Measurements from ENCODE around the gene STAT5A. TPM values are rescaled to one million over a fixed set of nuclear protein-coding genes. Genes with fewer than 3 reads are reported as not detected.
A peak's percentile ranks its signal among the peaks of the same experiment; 100 is the strongest.

The STAT5A gene
- total and polyA plus RNA-seq, 9 of the 15 experiments (the other 6 are each of a cell fraction or from before 2014, with no cell fraction given): 79.9 to 415 (median 196) TPM

DNA sequence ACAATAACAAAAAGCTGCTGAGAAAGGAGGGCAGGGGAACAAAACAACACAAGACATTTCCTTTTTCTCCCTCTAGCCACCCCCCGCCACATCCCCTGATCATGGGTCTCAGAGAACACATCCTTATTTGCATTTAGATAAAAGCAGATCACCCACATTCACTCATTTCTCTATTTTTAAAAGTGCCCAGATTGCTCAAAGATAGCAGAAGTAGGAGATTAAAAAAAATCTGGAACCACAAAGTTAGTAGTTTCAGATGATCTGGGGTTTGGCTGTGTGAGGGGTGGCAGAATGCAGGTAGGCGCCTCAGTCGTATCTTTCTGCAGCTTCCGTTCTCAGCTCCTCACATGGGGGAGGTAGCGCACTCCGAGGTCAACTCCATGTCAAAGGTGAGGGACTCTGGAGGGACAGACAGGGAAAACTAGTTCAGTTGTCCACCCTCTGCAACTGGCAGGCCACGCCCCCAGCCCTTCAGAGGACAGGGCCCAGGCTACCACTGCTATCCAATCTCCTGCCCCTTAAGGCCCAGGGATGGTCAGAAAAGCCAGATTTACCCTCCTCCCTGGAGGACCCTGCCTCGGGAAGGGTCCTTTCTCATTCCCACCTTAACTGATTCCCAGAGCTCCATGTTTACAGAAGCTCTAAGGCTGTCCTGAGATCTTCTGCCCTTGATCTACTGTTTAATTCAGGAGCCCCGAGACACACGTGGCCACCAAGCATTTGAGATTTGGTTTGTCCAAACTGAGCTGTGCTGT, 27.3 kb downstream of the STAT5A start (continued):
- TF ChIP-seq NR2C2 (CRISPR knock-in tag; IDR thresholded peaks at IDR 0.05): peak; percentile 52; the same call in 1 of the 2 replicates
- peak; percentile 91 for TF ChIP-seq NR2C2 (tag; IDR thresholded peaks at IDR 0.05)
- peak; percentile 47 for TF ChIP-seq ZFX (CRISPR knock-in tag; IDR thresholded peaks at IDR 0.05)
- peak; percentile 45; the same call in 1 of the 2 replicates for TF ChIP-seq ZNF197 (CRISPR knock-in tag; IDR thresholded peaks at IDR 0.05; ENCODE audit: low read depth)
- TF ChIP-seq, protein P1, sequence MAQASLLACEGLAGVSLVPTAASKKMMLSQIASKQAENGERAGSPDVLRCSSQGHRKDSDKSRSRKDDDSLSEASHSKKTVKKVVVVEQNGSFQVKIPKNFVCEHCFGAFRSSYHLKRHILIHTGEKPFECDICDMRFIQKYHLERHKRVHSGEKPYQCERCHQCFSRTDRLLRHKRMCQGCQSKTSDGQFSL (CRISPR knock-in tag; IDR thresholded peaks at IDR 0.05): no peak
- TF ChIP-seq, protein P1 (tag; IDR thresholded peaks at IDR 0.05): 0 out of 4 replicates have a peak, but pooled peaks of 1 of the 2 experiments have one; percentile 56
- TF ChIP-seq SUPT5H (IDR thresholded peaks at IDR 0.05): peak; percentile 62
- TF ChIP-seq THRAP3 (IDR thresholded peaks at IDR 0.05; ENCODE audit: borderline replicate concordance): 0 out of 2 replicates have a peak, but pooled peaks have one; percentile 20
- TF ChIP-seq ZBTB17 (CRISPR knock-in tag; IDR thresholded peaks at IDR 0.05): peak; percentile 48; the same call in 1 of the 2 replicates
- TF ChIP-seq SPI1 (IDR thresholded peaks at IDR 0.05; ENCODE audit: borderline replicate concordance, low read depth, low read length): 0 out of 2 replicates have a peak, but pooled peaks have one; percentile 5
- 0 out of 4 replicates have a peak, but pooled peaks of 1 of the 2 experiments have one; percentile 8 for TF ChIP-seq TRIM24 (IDR thresholded peaks at IDR 0.05)
- 0 out of 2 replicates have a peak, but pooled peaks have one; percentile 20 for TF ChIP-seq NFE2L1 (tag; IDR thresholded peaks at IDR 0.05; ENCODE audit: borderline replicate concordance, low read depth)
- peak; percentile 95 for TF ChIP-seq POLR2AphosphoS2 (IDR thresholded peaks at IDR 0.05; ENCODE audit: low read length)
- TF ChIP-seq ZNF124 (CRISPR knock-in tag; IDR thresholded peaks at IDR 0.05): no peak
- peak; percentile 86 for TF ChIP-seq SMAD4 (CRISPR knock-in tag; conservative IDR thresholded peaks at IDR 0.05)
- TF ChIP-seq RBFOX2 (IDR thresholded peaks at IDR 0.05; ENCODE audit: low read depth, low read length): peak; percentile 68
- TF ChIP-seq ATF7 (IDR thresholded peaks at IDR 0.05): 0 out of 2 replicates have a peak, but pooled peaks have one; percentile 10
- 0 out of 2 replicates have a peak, but pooled peaks have one; percentile 27 for TF ChIP-seq ZKSCAN1 (IDR thresholded peaks at IDR 0.05; ENCODE audit: low read depth, low read length)
- TF ChIP-seq ZHX1 (conservative IDR thresholded peaks at IDR 0.05; ENCODE audit: low read length): no peak
- TF ChIP-seq CUX1 (CRISPR knock-in tag; IDR thresholded peaks at IDR 0.05): 0 out of 2 replicates have a peak, but pooled peaks have one; percentile 82

Measured in K562 (cell line).